ENCODE measurements around the gene SIRT5. TPM values are rescaled to one million over a fixed set of nuclear protein-coding genes. Genes with fewer than 3 reads are reported as not detected.

The SIRT5 gene
- total RNA-seq, 1 experiment from 2014 or later, result 13.8 TPM

- TF ChIP-seq ZNF274 (IDR thresholded peaks at IDR 0.05; ENCODE audit: low read depth, low read length) (no peak), EZH2 (IDR thresholded peaks at IDR 0.05) (no peak), ELF1 (IDR thresholded peaks at IDR 0.05; ENCODE audit: borderline replicate concordance, low read depth) (no peak), YY1 (IDR thresholded peaks at IDR 0.05; ENCODE audit: extremely low read depth, insufficient replicate concordance, low read depth, low read length) (no peak), ZBTB33 (IDR thresholded peaks at IDR 0.05; ENCODE audit: extremely low read depth, insufficient replicate concordance, low read length) (no peak), CBX3 (IDR thresholded peaks at IDR 0.05; ENCODE audit: low read depth) (no peak), JUND (IDR thresholded peaks at IDR 0.05) (no peak)
- TF ChIP-seq, protein P1, sequence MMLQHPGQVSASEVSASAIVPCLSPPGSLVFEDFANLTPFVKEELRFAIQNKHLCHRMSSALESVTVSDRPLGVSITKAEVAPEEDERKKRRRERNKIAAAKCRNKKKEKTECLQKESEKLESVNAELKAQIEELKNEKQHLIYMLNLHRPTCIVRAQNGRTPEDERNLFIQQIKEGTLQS (IDR thresholded peaks at IDR 0.05), result no peak
- no peak overlapping the region for H3K4me2 ChIP-seq (ENCODE audit: low read length)
- BruUV-seq (replicated peaks), result no TSS peak
- H3K4me1 ChIP-seq (ENCODE audit: control insufficient read depth in 1 of 2, insufficient read depth in 2 of 2, low read length in 2 of 2), result no peaks in the 10 kb centered on the region
- H2AFZ ChIP-seq (ENCODE audit: low read depth, low read length, poor library complexity, severe bottlenecking), result no peak overlapping the region
- ChIA-PET POLR2A (interaction anchor here (1.0 kb wide), 1 partner anchor 9 kb away, joined by 6 read pairs; the partner anchor contains the start of gene SIRT5), RAD21 (ENCODE audit: low non-redundant PET in 1 of 2, low total read pairs in 2 of 2, uncharacterized antibody in 2 of 2, unreplicated experiment in 2 of 2) (no interaction called here), CTCF (interaction anchor here (1.0 kb wide), 1 partner anchor 9 kb away, joined by 6 read pairs; the partner anchor contains the start of gene SIRT5)
- H3K27me3 ChIP-seq (ENCODE audit: insufficient read depth, low read length), result no peaks in the 10 kb centered on the region
- no peaks in the 10 kb centered on the region for H4K20me1 ChIP-seq (ENCODE audit: insufficient read depth)
- ATAC-seq, result no peak
- DNase-seq (ENCODE audit: low read depth, low spot score), result no peak
- H3K9ac ChIP-seq (ENCODE audit: low read length), result no peak overlapping the region
- H3K9me2 ChIP-seq (ENCODE audit: insufficient read depth), result no peaks in the 10 kb centered on the region
- H3K9me3 ChIP-seq (ENCODE audit: control insufficient read depth in 1 of 2, insufficient read depth in 1 of 2, low read depth in 1 of 2, low read length in 2 of 2), result no peaks in the 10 kb centered on the region
- no peak overlapping the region for H3K27ac ChIP-seq (ENCODE audit: low read depth, low read length)
- intact Hi-C loops (cut with micrococcal nuclease), result no loop called here
- no peaks in the 10 kb centered on the region for H3K36me3 ChIP-seq (ENCODE audit: control insufficient read depth in 1 of 2, insufficient read depth in 2 of 2, low read length in 2 of 2)
- H3K4me3 ChIP-seq (replicated peaks in 1 of 2; ENCODE audit: low read depth in 1 of 2, low read length in 2 of 2), result no peak overlapping the region
- H3K79me2 ChIP-seq (ENCODE audit: insufficient read depth, low read length), result no peaks in the 10 kb centered on the region
These were observed 8.5 kb upstream of the SIRT5 start for GRCh38 chr6:13565921-13566320.
